GM23338 (cell line): ENCODE data around the gene SPRYD7.

Source experiments
- CREB1 ChIP-seq: fragments of 250-450 bp; sonication (Bioruptor Pico); IDR thresholded peaks from 2 replicates; pipeline ENCODE4 v1.5.0; 2020; ENCODE audit warnings: low read depth, mild to moderate bottlenecking, moderate library complexity
- EZH2 ChIP-seq: fragments of 200-600 bp; sonication (generic); IDR thresholded peaks from one replicate; pipeline ENCODE4 v1.8.0; 2017; ENCODE audit warnings: antibody characterized with exemption, mild to moderate bottlenecking, low read depth; ENCODE audit not compliant: unreplicated experiment
- EZH2phosphoT487 ChIP-seq: fragments of 200-600 bp; sonication (generic); IDR thresholded peaks from one replicate; pipeline ENCODE4 v1.8.1; 2018; ENCODE audit warnings: antibody characterized with exemption; ENCODE audit not compliant: unreplicated experiment
- JUNB ChIP-seq: IDR thresholded peaks from one replicate; pipeline ENCODE4 v1.6.1; 2016; ENCODE audit warnings: antibody characterized with exemption; ENCODE audit not compliant: unreplicated experiment
- NANOG ChIP-seq: IDR thresholded peaks from 2 replicates; pipeline ENCODE4 v1.6.1; 2016; ENCODE audit warnings: antibody characterized with exemption, borderline replicate concordance
- POLR2AphosphoS5 ChIP-seq: IDR thresholded peaks from 2 replicates; pipeline ENCODE4 v1.6.1; 2016; ENCODE audit warnings: antibody characterized with exemption, low read depth
- STAT1 ChIP-seq: IDR thresholded peaks from one replicate; pipeline ENCODE4 v1.6.1; 2016; ENCODE audit warnings: antibody characterized with exemption; ENCODE audit not compliant: unreplicated experiment
- ZNF114 ChIP-seq: fragments of 250-450 bp; sonication (Bioruptor Pico); IDR thresholded peaks from 2 replicates; pipeline ENCODE4 v1.5.0; 2020; ENCODE audit warnings: mild to moderate bottlenecking, moderate library complexity
- ZNF331 ChIP-seq: fragments of 250-450 bp; sonication (Bioruptor Pico); IDR thresholded peaks from 2 replicates; pipeline ENCODE4 v1.5.0; 2020; ENCODE audit warnings: low read depth, mild to moderate bottlenecking, moderate library complexity
- TF ChIP-seq, protein P1 (sequence below), 2 experiments: fragments of 200-600 bp in 1 of 2; sonication (generic) in 1 of 2; conservative IDR thresholded peaks; 2 replicates each; pipeline versions ENCODE4 v1.5.1 to v1.6.1; 2016 to 2017; ENCODE audit warnings: antibody characterized with exemption in 2 of 2, low read depth in 2 of 2, mild to moderate bottlenecking in 2 of 2, moderate library complexity in 1 of 2
- TF ChIP-seq, protein P2 (sequence below): IDR thresholded peaks from one replicate; pipeline ENCODE4 v1.6.1; 2018; ENCODE audit warnings: antibody characterized with exemption; ENCODE audit not compliant: unreplicated experiment
- TF ChIP-seq, protein P3 (sequence below): fragments of 250-450 bp; sonication (Bioruptor Pico); IDR thresholded peaks from 2 replicates; pipeline ENCODE4 v1.5.0; 2020; ENCODE audit warnings: mild to moderate bottlenecking, moderate library complexity
- TF ChIP-seq, protein P4 (sequence below): IDR thresholded peaks from 2 replicates; pipeline ENCODE4 v1.6.1; 2016; ENCODE audit warnings: antibody characterized with exemption

DNA sequence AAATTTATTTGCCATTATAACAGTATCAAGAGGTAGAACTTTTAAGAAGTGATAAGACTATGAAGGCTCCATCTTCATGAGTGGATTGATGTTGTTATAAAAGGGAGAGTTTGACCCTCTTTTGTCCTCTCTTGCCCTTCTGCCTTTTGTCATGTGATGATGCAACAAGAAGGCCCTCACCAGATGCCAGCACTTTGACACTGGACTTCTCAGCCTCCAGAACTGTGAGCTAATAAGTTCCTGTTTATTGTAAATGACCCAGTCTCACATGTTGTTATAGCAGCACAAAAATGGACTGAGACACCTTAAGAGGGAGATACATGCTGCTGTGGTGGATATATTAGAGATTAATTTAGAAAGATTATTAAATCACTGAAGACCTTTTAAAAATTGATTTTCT, 71.6 kb downstream of the SPRYD7 start:
- TF ChIP-seq, protein P1, sequence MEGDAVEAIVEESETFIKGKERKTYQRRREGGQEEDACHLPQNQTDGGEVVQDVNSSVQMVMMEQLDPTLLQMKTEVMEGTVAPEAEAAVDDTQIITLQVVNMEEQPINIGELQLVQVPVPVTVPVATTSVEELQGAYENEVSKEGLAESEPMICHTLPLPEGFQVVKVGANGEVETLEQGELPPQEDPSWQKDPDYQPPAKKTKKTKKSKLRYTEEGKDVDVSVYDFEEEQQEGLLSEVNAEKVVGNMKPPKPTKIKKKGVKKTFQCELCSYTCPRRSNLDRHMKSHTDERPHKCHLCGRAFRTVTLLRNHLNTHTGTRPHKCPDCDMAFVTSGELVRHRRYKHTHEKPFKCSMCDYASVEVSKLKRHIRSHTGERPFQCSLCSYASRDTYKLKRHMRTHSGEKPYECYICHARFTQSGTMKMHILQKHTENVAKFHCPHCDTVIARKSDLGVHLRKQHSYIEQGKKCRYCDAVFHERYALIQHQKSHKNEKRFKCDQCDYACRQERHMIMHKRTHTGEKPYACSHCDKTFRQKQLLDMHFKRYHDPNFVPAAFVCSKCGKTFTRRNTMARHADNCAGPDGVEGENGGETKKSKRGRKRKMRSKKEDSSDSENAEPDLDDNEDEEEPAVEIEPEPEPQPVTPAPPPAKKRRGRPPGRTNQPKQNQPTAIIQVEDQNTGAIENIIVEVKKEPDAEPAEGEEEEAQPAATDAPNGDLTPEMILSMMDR (conservative IDR thresholded peaks at IDR 0.05; ENCODE audit: low read depth in 2 of 2): no peak
- TF ChIP-seq EZH2phosphoT487 (no peak), JUNB (no peak), EZH2 (no peak), POLR2AphosphoS5 (no peak), CREB1 (CRISPR knock-in tag) (no peak), STAT1 (no peak), ZNF114 (CRISPR knock-in tag) (no peak), NANOG (no peak), ZNF331 (CRISPR knock-in tag) (no peak)
- TF ChIP-seq, protein P2, sequence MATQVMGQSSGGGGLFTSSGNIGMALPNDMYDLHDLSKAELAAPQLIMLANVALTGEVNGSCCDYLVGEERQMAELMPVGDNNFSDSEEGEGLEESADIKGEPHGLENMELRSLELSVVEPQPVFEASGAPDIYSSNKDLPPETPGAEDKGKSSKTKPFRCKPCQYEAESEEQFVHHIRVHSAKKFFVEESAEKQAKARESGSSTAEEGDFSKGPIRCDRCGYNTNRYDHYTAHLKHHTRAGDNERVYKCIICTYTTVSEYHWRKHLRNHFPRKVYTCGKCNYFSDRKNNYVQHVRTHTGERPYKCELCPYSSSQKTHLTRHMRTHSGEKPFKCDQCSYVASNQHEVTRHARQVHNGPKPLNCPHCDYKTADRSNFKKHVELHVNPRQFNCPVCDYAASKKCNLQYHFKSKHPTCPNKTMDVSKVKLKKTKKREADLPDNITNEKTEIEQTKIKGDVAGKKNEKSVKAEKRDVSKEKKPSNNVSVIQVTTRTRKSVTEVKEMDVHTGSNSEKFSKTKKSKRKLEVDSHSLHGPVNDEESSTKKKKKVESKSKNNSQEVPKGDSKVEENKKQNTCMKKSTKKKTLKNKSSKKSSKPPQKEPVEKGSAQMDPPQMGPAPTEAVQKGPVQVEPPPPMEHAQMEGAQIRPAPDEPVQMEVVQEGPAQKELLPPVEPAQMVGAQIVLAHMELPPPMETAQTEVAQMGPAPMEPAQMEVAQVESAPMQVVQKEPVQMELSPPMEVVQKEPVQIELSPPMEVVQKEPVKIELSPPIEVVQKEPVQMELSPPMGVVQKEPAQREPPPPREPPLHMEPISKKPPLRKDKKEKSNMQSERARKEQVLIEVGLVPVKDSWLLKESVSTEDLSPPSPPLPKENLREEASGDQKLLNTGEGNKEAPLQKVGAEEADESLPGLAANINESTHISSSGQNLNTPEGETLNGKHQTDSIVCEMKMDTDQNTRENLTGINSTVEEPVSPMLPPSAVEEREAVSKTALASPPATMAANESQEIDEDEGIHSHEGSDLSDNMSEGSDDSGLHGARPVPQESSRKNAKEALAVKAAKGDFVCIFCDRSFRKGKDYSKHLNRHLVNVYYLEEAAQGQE: no peak
- TF ChIP-seq, protein P3, sequence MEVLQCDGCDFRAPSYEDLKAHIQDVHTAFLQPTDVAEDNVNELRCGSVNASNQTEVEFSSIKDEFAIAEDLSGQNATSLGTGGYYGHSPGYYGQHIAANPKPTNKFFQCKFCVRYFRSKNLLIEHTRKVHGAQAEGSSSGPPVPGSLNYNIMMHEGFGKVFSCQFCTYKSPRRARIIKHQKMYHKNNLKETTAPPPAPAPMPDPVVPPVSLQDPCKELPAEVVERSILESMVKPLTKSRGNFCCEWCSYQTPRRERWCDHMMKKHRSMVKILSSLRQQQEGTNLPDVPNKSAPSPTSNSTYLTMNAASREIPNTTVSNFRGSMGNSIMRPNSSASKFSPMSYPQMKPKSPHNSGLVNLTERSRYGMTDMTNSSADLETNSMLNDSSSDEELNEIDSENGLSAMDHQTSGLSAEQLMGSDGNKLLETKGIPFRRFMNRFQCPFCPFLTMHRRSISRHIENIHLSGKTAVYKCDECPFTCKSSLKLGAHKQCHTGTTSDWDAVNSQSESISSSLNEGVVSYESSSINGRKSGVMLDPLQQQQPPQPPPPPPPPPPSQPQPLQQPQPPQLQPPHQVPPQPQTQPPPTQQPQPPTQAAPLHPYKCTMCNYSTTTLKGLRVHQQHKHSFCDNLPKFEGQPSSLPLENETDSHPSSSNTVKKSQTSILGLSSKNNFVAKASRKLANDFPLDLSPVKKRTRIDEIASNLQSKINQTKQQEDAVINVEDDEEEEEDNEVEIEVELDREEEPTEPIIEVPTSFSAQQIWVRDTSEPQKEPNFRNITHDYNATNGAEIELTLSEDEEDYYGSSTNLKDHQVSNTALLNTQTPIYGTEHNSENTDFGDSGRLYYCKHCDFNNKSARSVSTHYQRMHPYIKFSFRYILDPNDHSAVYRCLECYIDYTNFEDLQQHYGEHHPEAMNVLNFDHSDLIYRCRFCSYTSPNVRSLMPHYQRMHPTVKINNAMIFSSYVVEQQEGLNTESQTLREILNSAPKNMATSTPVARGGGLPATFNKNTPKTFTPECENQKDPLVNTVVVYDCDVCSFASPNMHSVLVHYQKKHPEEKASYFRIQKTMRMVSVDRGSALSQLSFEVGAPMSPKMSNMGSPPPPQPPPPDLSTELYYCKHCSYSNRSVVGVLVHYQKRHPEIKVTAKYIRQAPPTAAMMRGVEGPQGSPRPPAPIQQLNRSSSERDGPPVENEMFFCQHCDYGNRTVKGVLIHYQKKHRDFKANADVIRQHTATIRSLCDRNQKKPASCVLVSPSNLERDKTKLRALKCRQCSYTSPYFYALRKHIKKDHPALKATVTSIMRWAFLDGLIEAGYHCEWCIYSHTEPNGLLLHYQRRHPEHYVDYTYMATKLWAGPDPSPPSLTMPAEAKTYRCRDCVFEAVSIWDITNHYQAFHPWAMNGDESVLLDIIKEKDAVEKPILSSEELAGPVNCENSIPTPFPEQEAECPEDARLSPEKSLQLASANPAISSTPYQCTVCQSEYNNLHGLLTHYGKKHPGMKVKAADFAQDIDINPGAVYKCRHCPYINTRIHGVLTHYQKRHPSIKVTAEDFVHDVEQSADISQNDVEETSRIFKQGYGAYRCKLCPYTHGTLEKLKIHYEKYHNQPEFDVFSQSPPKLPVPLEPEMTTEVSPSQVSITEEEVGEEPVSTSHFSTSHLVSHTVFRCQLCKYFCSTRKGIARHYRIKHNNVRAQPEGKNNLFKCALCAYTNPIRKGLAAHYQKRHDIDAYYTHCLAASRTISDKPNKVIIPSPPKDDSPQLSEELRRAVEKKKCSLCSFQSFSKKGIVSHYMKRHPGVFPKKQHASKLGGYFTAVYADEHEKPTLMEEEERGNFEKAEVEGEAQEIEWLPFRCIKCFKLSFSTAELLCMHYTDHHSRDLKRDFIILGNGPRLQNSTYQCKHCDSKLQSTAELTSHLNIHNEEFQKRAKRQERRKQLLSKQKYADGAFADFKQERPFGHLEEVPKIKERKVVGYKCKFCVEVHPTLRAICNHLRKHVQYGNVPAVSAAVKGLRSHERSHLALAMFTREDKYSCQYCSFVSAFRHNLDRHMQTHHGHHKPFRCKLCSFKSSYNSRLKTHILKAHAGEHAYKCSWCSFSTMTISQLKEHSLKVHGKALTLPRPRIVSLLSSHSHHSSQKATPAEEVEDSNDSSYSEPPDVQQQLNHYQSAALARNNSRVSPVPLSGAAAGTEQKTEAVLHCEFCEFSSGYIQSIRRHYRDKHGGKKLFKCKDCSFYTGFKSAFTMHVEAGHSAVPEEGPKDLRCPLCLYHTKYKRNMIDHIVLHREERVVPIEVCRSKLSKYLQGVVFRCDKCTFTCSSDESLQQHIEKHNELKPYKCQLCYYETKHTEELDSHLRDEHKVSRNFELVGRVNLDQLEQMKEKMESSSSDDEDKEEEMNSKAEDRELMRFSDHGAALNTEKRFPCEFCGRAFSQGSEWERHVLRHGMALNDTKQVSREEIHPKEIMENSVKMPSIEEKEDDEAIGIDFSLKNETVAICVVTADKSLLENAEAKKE (CRISPR knock-in tag): no peak
- TF ChIP-seq, protein P4, sequence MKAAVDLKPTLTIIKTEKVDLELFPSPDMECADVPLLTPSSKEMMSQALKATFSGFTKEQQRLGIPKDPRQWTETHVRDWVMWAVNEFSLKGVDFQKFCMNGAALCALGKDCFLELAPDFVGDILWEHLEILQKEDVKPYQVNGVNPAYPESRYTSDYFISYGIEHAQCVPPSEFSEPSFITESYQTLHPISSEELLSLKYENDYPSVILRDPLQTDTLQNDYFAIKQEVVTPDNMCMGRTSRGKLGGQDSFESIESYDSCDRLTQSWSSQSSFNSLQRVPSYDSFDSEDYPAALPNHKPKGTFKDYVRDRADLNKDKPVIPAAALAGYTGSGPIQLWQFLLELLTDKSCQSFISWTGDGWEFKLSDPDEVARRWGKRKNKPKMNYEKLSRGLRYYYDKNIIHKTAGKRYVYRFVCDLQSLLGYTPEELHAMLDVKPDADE: no peak
